Heart left ventricle (tissue), 16 donors: ENCODE data around the gene ABCA13. TPM values are rescaled to one million over a fixed set of nuclear protein-coding genes. Genes with fewer than 3 reads are reported as not detected.
"Not testable (repeated sequence)": the region's sequence is repeated elsewhere in the genome, so short reads cannot be mapped to it uniquely, and the experiment has no call there.

ENCODE experiments used
- ATAC-seq, 4 donors: fragments of 200-7000 bp; cut with Tn5 transposase; one replicate each; pipeline ENCODE4 v1.9.1; 2020 to 2022; ENCODE audit warnings: moderate library complexity in 4 of 4, mild to moderate bottlenecking in 3 of 4, moderate number of reproducible peaks in 1 of 4
- DNase-seq, 5 donors: peaks; one replicate each; pipeline ENCODE4 v3.0.0-alpha.2; 2020
- H3K27ac ChIP-seq, 12 donors: fragments of 200-600 bp; sonication (generic) in 4 of 12; one replicate each; pipeline versions ENCODE4 v1.5.0 to v1.8.0; 2016 to 2022; ENCODE audit warnings: mild to moderate bottlenecking in 2 of 12
- H3K27me3 ChIP-seq, 9 donors: fragments of 200-600 bp; sonication (generic) in 2 of 9; one replicate each; pipeline versions ENCODE4 v1.5.1 to v1.8.0; 2016 to 2022; ENCODE audit warnings: mild to moderate bottlenecking in 3 of 9
- H3K36me3 ChIP-seq, 9 donors: fragments of 200-600 bp; sonication (generic) in 2 of 9; one replicate each; pipeline versions ENCODE4 v1.5.0 to v1.8.0; 2018 to 2022; ENCODE audit warnings: mild to moderate bottlenecking in 2 of 9
- H3K4me1 ChIP-seq, 12 donors: fragments of 200-600 bp; sonication (generic) in 4 of 12; one replicate each; pipeline versions ENCODE4 v1.5.0 to v1.8.0; 2016 to 2022; ENCODE audit warnings: mild to moderate bottlenecking in 3 of 12
- H3K4me3 ChIP-seq, 12 donors: fragments of 200-600 bp; sonication (generic) in 4 of 12; one replicate each; pipeline versions ENCODE4 v1.5.0 to v1.8.0; 2017 to 2022; ENCODE audit warnings: mild to moderate bottlenecking in 9 of 12, moderate library complexity in 4 of 12
- H3K9me3 ChIP-seq, 12 donors: fragments of 200-600 bp; sonication (generic) in 4 of 12; one replicate each; pipeline versions ENCODE4 v1.5.0 to v1.8.0; 2016 to 2022; ENCODE audit warnings: mild to moderate bottlenecking in 1 of 12
- POLR2A ChIP-seq, 2 donors: fragments of 450-650 bp; IDR thresholded peaks; one replicate each; pipeline ENCODE4 v1.6.1; 2017; ENCODE audit warnings: antibody characterized with exemption in 2 of 2, mild to moderate bottlenecking in 2 of 2, moderate library complexity in 2 of 2
- WGBS, 4 donors: extraction: QIAGEN DNeasy Blood & Tissue Kit in 2 of 4; methylation state at CpG; one replicate each; pipeline versions ENCODE4 v1.1.5 to v1.1.7; 2013 to 2018; 5-methylcytosine and 5-hydroxymethylcytosine counted together
- intact Hi-C, 10 donors: fragments of 100-400 bp; cut with DNase I; formaldehyde crosslinking; loops; one replicate each; pipeline versions ENCODE4 v1.11.1 to v1.14.2; 2022
- polyA plus RNA-seq, 2 donors: library from polyadenylated mRNA; stranded (reverse); fragments of 200-250 nt; gene quantifications; one replicate each; pipeline ENCODE4 v1.2.3, GENCODE V29; 2013
- total RNA-seq, 9 donors: library from RNA; depleted of rRNA in 2 of 9; stranded (reverse); fragments of >200 nt in 2 of 9; fragmentation: NEBNext Ultra II Directional in 3 of 9; extraction: Animal tissue kit (Norgen Biotek cat#: 25700) in 3 of 9; gene quantifications; one replicate each; pipeline versions ENCODE4 v1.1.0 to v1.2.4, GENCODE V29; 2016 to 2023
- TF ChIP-seq, protein P1 (sequence below), 12 donors: fragments of 200-600 bp; sonication (generic) in 4 of 12; IDR thresholded peaks; one replicate each; pipeline versions ENCODE4 v1.5.0 to v1.8.0; 2018 to 2022; ENCODE audit warnings: antibody characterized with exemption in 12 of 12, mild to moderate bottlenecking in 5 of 12
- donor health status: ischemic (EF 13 %, LVEDD 7.1; RV severe dilation, severe dysfunction).
- donor health status: healthy with polysubstance abuse.
- donor health status: DM: no; HTN: yes; CAD: no.
- donor health status: DM: no; HTN: no; CAD: no.
- donor health status: ischemic (EF 25% LVEDD 6.9; RV normal size, moderate dysfunction).
- donor health status: ischemic (EF 25% LVEDD 5.7; RV mildly dilated, moderate dysfunction).
- donor health status: healthy.
- donor health status: DM: yes; HTN: yes; CAD: no.
- donor health status: ischemic (EF 35%, LVEDD 5.7; RV mildly dilated, moderate dysfunction).
- donor health status: nonischemic (EF 11% LVEDD 7.7; RV severe dilation, severe dysfunction).
- donor health status: DM: yes; HTN: yes; CAD: no.
- donor health status: PGD.
- donor health status: ischemic (EF 29% LVEDD 5.4; RV normal size, mild dysfunction).
- donor health status: nonischemic (EF 23%, LVEDD 6.1; RV moderate dilation, normal function).

The ABCA13 gene
- total and polyA plus RNA-seq, 11 donors, result 0.01 to 0.29 (median 0.07) TPM; not detected in 3

DNA sequence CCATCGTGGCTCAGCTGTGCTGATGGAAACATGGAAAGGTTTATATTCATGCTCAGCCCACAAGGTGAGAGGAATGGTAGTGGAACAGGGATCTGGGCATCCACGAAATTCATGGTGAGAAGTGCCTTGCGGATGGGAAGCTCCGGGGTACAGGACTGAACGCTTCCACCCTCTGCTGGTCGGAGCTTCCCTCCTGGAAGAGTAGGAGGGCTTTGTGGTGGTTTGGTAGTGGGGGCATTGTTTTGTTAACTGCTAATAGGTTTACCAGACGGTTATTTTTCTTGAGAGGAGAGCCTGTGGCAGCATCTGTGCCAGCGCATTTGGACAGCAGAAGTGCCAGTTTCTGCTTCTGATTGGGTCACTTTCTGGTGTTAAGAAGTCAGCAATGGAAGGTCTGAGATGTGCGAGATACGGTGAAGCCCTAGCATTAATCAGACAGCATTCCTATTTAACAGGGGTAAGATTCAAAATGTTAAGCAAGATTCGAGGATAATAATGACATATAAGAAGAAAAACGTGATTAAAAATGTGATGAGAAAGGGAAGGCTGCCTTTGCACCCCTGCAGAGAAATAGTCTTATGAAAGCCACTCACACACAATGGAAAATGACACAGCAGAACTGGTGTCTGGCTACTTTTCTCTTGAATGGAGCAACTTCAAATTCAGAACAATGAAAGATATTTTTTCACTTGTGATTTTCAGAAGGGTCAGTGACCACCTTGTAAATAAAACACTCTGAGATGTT lies 17.7 kb downstream of the ABCA13 start:
- Histone ChIP-seq H3K4me3 (no peak overlapping the region), H3K4me1 (no peaks in the 10 kb centered on the region), H3K9me3 (peaks cover 0 to 13% (median 1%) of the 10 kb centered on the region in 12 donors), H3K27ac (no peak overlapping the region), H3K36me3 (no peaks in the 10 kb centered on the region), H3K27me3 (no peaks in the 10 kb centered on the region)
- no peak for TF ChIP-seq POLR2A (IDR thresholded peaks at IDR 0.05)
- TF ChIP-seq, protein P1, sequence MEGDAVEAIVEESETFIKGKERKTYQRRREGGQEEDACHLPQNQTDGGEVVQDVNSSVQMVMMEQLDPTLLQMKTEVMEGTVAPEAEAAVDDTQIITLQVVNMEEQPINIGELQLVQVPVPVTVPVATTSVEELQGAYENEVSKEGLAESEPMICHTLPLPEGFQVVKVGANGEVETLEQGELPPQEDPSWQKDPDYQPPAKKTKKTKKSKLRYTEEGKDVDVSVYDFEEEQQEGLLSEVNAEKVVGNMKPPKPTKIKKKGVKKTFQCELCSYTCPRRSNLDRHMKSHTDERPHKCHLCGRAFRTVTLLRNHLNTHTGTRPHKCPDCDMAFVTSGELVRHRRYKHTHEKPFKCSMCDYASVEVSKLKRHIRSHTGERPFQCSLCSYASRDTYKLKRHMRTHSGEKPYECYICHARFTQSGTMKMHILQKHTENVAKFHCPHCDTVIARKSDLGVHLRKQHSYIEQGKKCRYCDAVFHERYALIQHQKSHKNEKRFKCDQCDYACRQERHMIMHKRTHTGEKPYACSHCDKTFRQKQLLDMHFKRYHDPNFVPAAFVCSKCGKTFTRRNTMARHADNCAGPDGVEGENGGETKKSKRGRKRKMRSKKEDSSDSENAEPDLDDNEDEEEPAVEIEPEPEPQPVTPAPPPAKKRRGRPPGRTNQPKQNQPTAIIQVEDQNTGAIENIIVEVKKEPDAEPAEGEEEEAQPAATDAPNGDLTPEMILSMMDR (IDR thresholded peaks at IDR 0.05), result no peak
- DNase-seq (no peak), ATAC-seq (no peak)
- intact Hi-C loops, result no loop called here
- 79 to 84% (median 81%) methylated on average over 12 of the region's 12 CpGs for whole genome bisulfite sequencing, 4 donors

DNA sequence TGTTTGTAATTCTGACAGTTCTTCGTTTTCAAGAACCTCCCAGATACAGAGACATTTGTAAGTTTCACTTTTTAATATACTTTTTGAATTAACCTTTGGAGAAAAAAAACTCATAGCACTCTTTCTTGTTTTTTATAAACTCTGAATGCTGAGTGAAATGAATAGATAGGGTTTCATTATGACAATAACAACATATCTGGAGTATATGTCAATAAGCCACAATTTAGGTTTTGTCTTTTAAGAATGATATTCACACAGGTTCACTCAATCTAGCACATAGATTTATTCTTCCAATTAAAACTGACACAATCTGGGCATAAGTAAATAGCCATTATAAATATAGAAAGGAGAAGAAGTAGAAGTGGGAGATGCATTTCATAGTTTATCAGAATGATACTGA lies 21.7 kb downstream of the ABCA13 start:
- ATAC-seq, result no peak
- Histone ChIP-seq H3K27ac (no peak overlapping the region), H3K36me3 (no peaks in the 10 kb centered on the region), H3K27me3 (no peaks in the 10 kb centered on the region), H3K9me3 (peaks cover 0 to 4% (median 0%) of the 10 kb centered on the region in 12 donors), H3K4me3 (no peak overlapping the region), H3K4me1 (no peaks in the 10 kb centered on the region)
- intact Hi-C loops, result no loop called here
- no peak for DNase-seq
- 67 to 88% (median 77%) methylated on average over 1 of the region's 1 CpG for WGBS, 4 donors
- no peak for TF ChIP-seq POLR2A (IDR thresholded peaks at IDR 0.05)
- TF ChIP-seq, protein P1 (IDR thresholded peaks at IDR 0.05), result no peak

DNA sequence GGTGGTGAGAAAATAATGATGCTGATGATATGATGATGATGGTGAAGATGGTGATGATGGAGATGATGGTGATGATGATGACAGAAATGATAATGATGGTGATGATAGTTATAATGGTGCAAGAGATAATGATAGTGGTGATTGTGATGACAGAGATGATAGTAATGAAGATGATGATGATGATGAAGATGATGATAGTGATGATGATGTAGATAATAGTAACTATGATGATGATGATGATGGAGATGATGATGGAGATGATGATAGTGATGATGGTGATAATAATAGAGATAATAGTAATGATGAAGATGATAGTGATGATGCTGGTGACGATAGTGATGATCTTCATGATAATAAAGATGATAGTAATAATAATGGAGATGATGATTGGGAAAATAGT lies 22.2 kb downstream of the ABCA13 start:
- no peak for ATAC-seq
- no peak for TF ChIP-seq POLR2A (IDR thresholded peaks at IDR 0.05)
- Histone ChIP-seq H3K4me1 (no peaks in the 10 kb centered on the region), H3K4me3 (no peak overlapping the region), H3K27ac (no peak overlapping the region), H3K27me3 (no peaks in the 10 kb centered on the region), H3K9me3 (no peaks in the 10 kb centered on the region), H3K36me3 (no peaks in the 10 kb centered on the region)
- WGBS, 4 donors, result 0% methylated on average over 1 of the region's 1 CpG
- DNase-seq, result no peak
- intact Hi-C loops, result no loop called here

DNA sequence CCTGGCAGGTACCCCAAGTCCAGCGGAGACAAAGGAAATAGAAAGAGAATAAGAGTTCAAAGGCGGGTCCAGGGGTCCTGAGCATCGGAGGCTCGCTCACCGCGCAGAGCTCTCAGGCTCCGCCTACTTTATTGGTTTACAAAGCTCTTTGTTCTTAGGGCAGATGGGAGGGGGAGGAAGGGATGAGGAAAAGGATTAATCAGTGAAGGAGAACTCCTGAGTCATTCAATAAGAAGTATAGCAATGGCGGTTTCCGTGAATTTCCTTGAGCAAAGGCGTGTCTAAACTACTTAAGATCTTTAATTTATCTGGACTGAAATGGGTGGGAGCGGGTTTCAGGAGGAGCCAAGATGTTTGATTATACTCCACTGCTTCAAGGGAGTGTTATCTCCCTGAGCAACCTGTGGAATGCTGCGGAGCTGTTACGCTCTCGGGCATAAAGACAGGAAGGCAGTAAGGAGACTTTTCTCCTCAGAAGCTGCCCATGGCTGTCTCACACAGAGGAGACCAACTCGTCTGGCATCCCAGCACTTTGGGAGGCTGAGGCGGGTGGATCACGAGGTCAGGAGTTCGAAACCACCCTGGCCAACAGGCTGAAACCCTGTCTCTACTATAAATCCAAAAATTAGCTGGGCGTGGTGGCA lies 29.8 kb downstream of the ABCA13 start:
- H3K27me3 ChIP-seq, H3K36me3 ChIP-seq, H3K9me3 ChIP-seq, H3K27ac ChIP-seq, ATAC-seq, H3K4me3 ChIP-seq, intact Hi-C loops, H3K4me1 ChIP-seq, DNase-seq: not testable (repeated sequence)
- WGBS, 4 donors, result 71 to 76% (median 74%) methylated on average over 19 of the region's 19 CpGs

DNA sequence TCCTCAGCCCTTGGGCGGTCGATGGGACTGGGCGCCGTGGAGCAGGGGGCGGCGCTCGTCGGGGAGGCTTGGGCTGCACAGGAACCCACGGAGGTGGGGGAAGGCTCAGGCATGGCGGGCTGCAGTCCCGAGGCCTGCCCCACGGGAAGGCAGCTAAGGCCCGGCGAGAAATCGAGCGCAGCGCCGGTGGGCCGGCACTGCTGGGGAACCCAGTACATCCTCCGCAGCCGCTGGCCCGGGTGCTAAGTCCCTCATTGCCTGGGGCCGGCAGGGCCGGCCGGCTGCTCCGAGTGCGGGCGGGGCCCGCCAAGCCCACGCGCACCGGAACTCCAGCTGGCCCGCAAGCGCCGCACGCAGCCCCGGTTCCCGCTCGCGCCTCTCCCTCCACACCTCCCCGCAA lies 31.7 kb downstream of the ABCA13 start:
- WGBS, 4 donors, result 92 to 98% (median 95%) methylated on average over 12 to 41 of the region's 41 CpGs
- intact Hi-C loops, result not testable (repeated sequence)

More for the DNA sequence above, 31.7 kb downstream of the ABCA13 start:
- H3K27me3 ChIP-seq, H3K4me3 ChIP-seq, H3K4me1 ChIP-seq, H3K9me3 ChIP-seq, ATAC-seq, H3K36me3 ChIP-seq, H3K27ac ChIP-seq, DNase-seq: not testable (repeated sequence)
